NCI-H2107 treated with DMSO at 0.1 percent for 48 hours (cell line): ENCODE measurements around the gene WDR35.
A peak's percentile ranks its signal among the peaks of the same experiment; 100 is the strongest.

ENCODE experiments used
- DNase-seq: peaks from one replicate; lab custom pipeline; 2025; ENCODE audit not compliant: unreplicated experiment; lab: John Stamatoyannopoulos, UW

Gene WDR35

GRCh38 chr2:20011276-20012031, 21.5 kb upstream of the WDR35 start:
- DNase-seq = no peak

- DNase-seq = no peak
Observed at GRCh38 chr2:20008703-20009102, 18.8 kb upstream of the WDR35 start.

- no peak for DNase-seq
Observed at GRCh38 chr2:20005891-20006470, 16.1 kb upstream of the WDR35 start.

- no peak for DNase-seq
Observed at GRCh38 chr2:20005067-20005627, 15.2 kb upstream of the WDR35 start.

GRCh38 chr2:20001361-20001863, 11.5 kb upstream of the WDR35 start:
- DNase-seq = no peak

GRCh38 chr2:19993731-19994130, 3.8 kb upstream of the WDR35 start:
- DNase-seq = no peak

GRCh38 chr2:19991895-19992294, 2.0 kb upstream of the WDR35 start:
- no peak for DNase-seq

GRCh38 chr2:19990416-19990728, 467 bp upstream of the WDR35 start:
- no peak for DNase-seq

GRCh38 chr2:19989342-19989666, 601 bp downstream of the WDR35 start:
- DNase-seq = no peak

- DNase-seq = no peak
Observed at GRCh38 chr2:19988600-19988999, 1.3 kb downstream of the WDR35 start.

GRCh38 chr2:19987936-19988335, 2.0 kb downstream of the WDR35 start:
- no peak for DNase-seq

- no peak for DNase-seq
Observed at GRCh38 chr2:19982268-19982667, 7.6 kb downstream of the WDR35 start.

GRCh38 chr2:19979932-19980331, 10.0 kb downstream of the WDR35 start:
- DNase-seq = no peak

GRCh38 chr2:19973466-19973865, 16.4 kb downstream of the WDR35 start:
- no peak for DNase-seq

- DNase-seq = no peak
Observed at GRCh38 chr2:19971691-19972090, 18.2 kb downstream of the WDR35 start.

- no peak for DNase-seq
Observed at GRCh38 chr2:19963386-19963785, 26.5 kb downstream of the WDR35 start.

GRCh38 chr2:19955544-19956422, 34.1 kb downstream of the WDR35 start:
- DNase-seq = peak; percentile 38

- no peak for DNase-seq
Observed at GRCh38 chr2:19949071-19949470, 40.8 kb downstream of the WDR35 start.

- no peak for DNase-seq
Observed at GRCh38 chr2:19947184-19947940, 42.5 kb downstream of the WDR35 start.

- DNase-seq = no peak
Observed at GRCh38 chr2:19944205-19944845, 45.6 kb downstream of the WDR35 start.
